Parathyroid adenoma (tissue), 2 donors: ENCODE results near the gene SUPT4H1.

Source experiments
- H2AFZ ChIP-seq: fragments of 300-600 bp; sonication (generic); one replicate; pipeline ENCODE4 v1.7.0; 2017; ENCODE audit warnings: antibody characterized with exemption, mild to moderate bottlenecking
- H3K27ac ChIP-seq: fragments of 300-600 bp; sonication (generic); one replicate; pipeline ENCODE4 v1.7.0; 2017
- H3K27me3 ChIP-seq: fragments of 300-600 bp; sonication (generic); one replicate; pipeline ENCODE4 v1.7.0; 2017; ENCODE audit warnings: low read length; ENCODE audit not compliant: control insufficient read depth, insufficient read depth
- H3K36me3 ChIP-seq: fragments of 300-600 bp; sonication (generic); one replicate; pipeline ENCODE4 v1.7.0; 2017; ENCODE audit warnings: low read length; ENCODE audit not compliant: control insufficient read depth, insufficient read depth
- H3K4me1 ChIP-seq: fragments of 300-600 bp; sonication (generic); one replicate; pipeline ENCODE4 v1.7.0; 2017; ENCODE audit warnings: control low read depth
- H3K4me2 ChIP-seq: fragments of 300-600 bp; sonication (generic); one replicate; pipeline ENCODE4 v1.7.0; 2017; ENCODE audit warnings: low read length
- H3K4me3 ChIP-seq: fragments of 300-600 bp; sonication (generic); one replicate; pipeline ENCODE4 v1.7.0; 2017; ENCODE audit warnings: low read depth, low read length
- H3K79me2 ChIP-seq: fragments of 300-600 bp; sonication (generic); one replicate; pipeline ENCODE4 v1.7.0; 2017; ENCODE audit warnings: control low read depth
- H3K9ac ChIP-seq: fragments of 300-600 bp; sonication (generic); one replicate; pipeline ENCODE4 v1.7.0; 2017; ENCODE audit warnings: mild to moderate bottlenecking
- H3K9me3 ChIP-seq: fragments of 300-600 bp; sonication (generic); one replicate; pipeline ENCODE4 v1.7.0; 2017; ENCODE audit warnings: low read length; ENCODE audit not compliant: control insufficient read depth
- TF ChIP-seq, protein P1 (sequence below): fragments of 300-600 bp; sonication (generic); IDR thresholded peaks from one replicate; pipeline ENCODE4 v1.7.0; 2017; ENCODE audit warnings: antibody characterized with exemption, mild to moderate bottlenecking
- donor health status: primary hyperparathyroidism.

The SUPT4H1 gene

DNA sequence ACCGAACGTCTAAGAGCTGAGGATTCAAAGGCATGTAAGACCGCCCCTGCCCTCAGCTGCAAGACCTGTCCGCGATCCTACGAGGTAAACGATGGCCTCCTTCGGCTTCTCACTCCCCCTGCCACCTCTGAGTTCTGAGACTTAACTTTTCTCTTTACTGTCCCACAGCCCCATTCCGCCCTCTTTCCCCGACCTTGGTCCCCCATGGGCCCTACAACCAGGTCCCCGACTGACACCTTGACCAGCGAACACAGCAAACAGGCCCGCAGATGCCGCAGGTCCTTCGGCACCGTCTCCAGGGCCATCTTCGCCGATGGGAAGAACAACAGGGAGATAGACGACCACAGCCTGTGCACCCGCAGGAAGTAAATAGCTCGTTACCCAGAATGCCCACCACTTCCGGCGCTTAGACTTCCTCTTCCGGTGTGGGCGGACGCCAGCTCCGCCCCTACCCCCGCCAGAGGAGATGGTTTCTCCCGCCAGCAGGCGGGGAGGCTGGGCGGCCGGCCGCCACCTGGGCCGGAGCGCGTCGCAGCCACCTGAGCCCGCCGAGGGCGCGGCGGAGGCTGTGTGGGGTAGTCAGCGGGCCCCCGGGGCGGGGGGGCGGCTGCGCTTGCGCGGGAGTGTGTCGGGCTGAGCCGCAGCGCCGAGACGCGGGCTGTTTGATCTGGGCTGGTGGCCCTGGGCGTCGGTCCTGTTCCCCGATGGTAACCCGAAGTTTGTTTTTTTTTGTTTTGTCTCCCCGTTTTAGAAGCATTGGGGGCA lies at the start of gene SUPT4H1:
Gene SUPT4H1, minus strand, starts transcription at position 371 of the 765 bp plus-strand sequence. Its CDS starts 66 bp downstream, at position 305.
- H3K9ac ChIP-seq = peak within 1 kb of the TSS; percentile 84
- H2AFZ ChIP-seq = peak within 1 kb of the TSS; percentile 97
- peak within 1 kb of the TSS; percentile 99 for H3K4me3 ChIP-seq
- peak within 1 kb of the TSS; percentile 74 for H3K27ac ChIP-seq
- TF ChIP-seq, protein P1, sequence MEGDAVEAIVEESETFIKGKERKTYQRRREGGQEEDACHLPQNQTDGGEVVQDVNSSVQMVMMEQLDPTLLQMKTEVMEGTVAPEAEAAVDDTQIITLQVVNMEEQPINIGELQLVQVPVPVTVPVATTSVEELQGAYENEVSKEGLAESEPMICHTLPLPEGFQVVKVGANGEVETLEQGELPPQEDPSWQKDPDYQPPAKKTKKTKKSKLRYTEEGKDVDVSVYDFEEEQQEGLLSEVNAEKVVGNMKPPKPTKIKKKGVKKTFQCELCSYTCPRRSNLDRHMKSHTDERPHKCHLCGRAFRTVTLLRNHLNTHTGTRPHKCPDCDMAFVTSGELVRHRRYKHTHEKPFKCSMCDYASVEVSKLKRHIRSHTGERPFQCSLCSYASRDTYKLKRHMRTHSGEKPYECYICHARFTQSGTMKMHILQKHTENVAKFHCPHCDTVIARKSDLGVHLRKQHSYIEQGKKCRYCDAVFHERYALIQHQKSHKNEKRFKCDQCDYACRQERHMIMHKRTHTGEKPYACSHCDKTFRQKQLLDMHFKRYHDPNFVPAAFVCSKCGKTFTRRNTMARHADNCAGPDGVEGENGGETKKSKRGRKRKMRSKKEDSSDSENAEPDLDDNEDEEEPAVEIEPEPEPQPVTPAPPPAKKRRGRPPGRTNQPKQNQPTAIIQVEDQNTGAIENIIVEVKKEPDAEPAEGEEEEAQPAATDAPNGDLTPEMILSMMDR = peak; percentile 53
- H3K4me1 ChIP-seq = peaks cover 8% of the 10 kb centered on the region
- no peaks in the 10 kb centered on the region for H3K36me3 ChIP-seq
- peaks cover 7% of the 10 kb centered on the region for H3K79me2 ChIP-seq
- H3K4me2 ChIP-seq = peak within 1 kb of the TSS; percentile 93
- H3K9me3 ChIP-seq = no peaks in the 10 kb centered on the region
- H3K27me3 ChIP-seq = no peaks in the 10 kb centered on the region

DNA sequence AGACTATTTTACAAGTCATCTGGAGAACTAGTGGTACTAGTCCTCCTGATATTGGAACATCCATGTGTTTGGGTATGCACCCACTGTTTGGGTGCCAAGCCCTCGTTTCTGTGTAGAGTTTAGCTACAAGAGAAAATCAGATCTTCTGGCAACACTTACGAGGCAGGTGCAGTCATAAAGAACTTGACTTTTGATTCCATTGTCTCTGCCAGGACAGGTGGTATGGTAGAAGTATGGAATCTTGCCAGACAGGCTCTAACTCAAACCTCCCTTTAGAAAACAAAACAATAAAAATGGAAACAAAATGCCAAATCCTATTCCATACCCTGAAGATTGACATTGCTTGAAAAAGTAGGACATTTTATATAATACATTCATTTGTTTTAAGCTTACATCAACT lies 49.3 kb upstream of the SUPT4H1 start:
- no peaks in the 10 kb centered on the region for H3K79me2 ChIP-seq
- H3K4me3 ChIP-seq = no peak overlapping the region
- H3K4me2 ChIP-seq = no peak overlapping the region
- H3K9me3 ChIP-seq = no peaks in the 10 kb centered on the region
- no peak overlapping the region for H2AFZ ChIP-seq
- TF ChIP-seq, protein P1 = no peak
- H3K4me1 ChIP-seq = peaks cover 13% of the 10 kb centered on the region
- no peak overlapping the region for H3K9ac ChIP-seq
- H3K36me3 ChIP-seq = no peaks in the 10 kb centered on the region
- H3K27me3 ChIP-seq = no peaks in the 10 kb centered on the region
- no peak overlapping the region for H3K27ac ChIP-seq

DNA sequence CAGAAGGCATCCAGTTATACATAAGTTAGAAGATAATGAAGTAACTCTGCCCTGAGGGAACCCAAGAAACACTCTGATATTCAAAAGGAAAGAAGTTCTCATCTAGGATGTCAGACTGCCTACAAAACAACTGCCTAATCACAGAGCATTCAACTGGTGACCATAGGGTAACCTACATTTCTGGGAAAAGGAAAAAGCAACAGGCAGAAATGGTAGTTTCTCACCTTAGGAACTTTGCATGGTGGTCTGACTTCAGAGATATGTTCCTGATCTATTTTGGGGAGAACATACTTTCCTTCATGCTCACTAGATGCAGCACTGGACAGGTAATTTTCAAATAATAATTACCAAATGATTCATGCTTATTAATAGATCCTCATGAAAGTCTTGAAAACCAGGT lies 48.8 kb upstream of the SUPT4H1 start:
- Histone ChIP-seq H3K27me3 (no peaks in the 10 kb centered on the region), H3K9me3 (no peaks in the 10 kb centered on the region), H2AFZ (no peak overlapping the region), H3K79me2 (no peaks in the 10 kb centered on the region), H3K4me1 (peaks cover 16% of the 10 kb centered on the region), H3K27ac (no peak overlapping the region), H3K9ac (no peak overlapping the region), H3K4me3 (no peak overlapping the region), H3K36me3 (no peaks in the 10 kb centered on the region), H3K4me2 (no peak overlapping the region)
- TF ChIP-seq, protein P1 = no peak

DNA sequence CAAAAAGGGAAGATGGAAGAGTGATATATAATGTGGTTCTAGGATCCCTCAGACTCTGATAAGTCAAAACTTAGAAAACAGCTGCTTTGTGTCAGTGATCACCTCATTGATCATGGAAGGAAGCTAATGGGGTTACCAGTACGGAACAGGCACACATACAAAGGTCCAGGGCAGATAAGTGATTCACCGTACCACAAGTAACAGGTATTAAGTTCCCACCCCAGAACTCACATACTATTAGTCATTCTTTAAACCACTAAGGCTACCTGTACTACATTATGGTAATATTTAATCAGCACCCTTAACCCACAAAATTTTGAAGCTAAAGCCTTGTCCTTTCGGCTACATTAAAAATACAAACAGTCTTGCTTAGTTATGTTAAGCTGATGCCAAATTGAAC lies 48.0 kb upstream of the SUPT4H1 start:
- no peak overlapping the region for H3K4me2 ChIP-seq
- no peak overlapping the region for H3K27ac ChIP-seq
- no peaks in the 10 kb centered on the region for H3K36me3 ChIP-seq
- H3K79me2 ChIP-seq = no peaks in the 10 kb centered on the region
- H3K9me3 ChIP-seq = no peaks in the 10 kb centered on the region
- no peaks in the 10 kb centered on the region for H3K27me3 ChIP-seq
- H2AFZ ChIP-seq = no peak overlapping the region
- TF ChIP-seq, protein P1 = no peak
- no peak overlapping the region for H3K9ac ChIP-seq
- H3K4me1 ChIP-seq = peaks cover 17% of the 10 kb centered on the region
- H3K4me3 ChIP-seq = no peak overlapping the region
